ENCODE measurements around the gene PDLIM1. TPM values are rescaled to one million over a fixed set of nuclear protein-coding genes. Genes with fewer than 3 reads are reported as not detected.

The PDLIM1 gene
- total and polyA plus RNA-seq, 2 experiments from 2014 or later: 32.0 to 143 TPM

GRCh38 chr10:95286707-95287106, 4.1 kb downstream of the PDLIM1 start:
- no peak for DNase-seq
- WGBS, 2 experiments (ENCODE audit: low coverage in 1 of 2, low lambda C conversion rate in 2 of 2, missing lambda C conversion rate in 2 of 2): 23 to 36% methylated on average over 1 of the region's 1 CpG
- in situ Hi-C loops (cut with MboI): no loop called here
- no peaks in the 10 kb centered on the region for H3K27me3 ChIP-seq (replicated peaks; ENCODE audit: insufficient read depth)
- H3F3A ChIP-seq (ENCODE audit: insufficient read depth): peaks cover 5% of the 10 kb centered on the region; the same call in 1 of the 2 replicates
- TF ChIP-seq EZH2phosphoT487 (IDR thresholded peaks at IDR 0.05; ENCODE audit: insufficient read depth, low read depth) (no peak), EZH2 (IDR thresholded peaks at IDR 0.05; ENCODE audit: insufficient read depth, poor library complexity, severe bottlenecking) (no peak)
- no peaks in the 10 kb centered on the region for H4K20me1 ChIP-seq (ENCODE audit: insufficient read depth)
- no peaks in the 10 kb centered on the region for H3K36me3 ChIP-seq (ENCODE audit: low read depth)
- no peaks in the 10 kb centered on the region for H3K9me3 ChIP-seq (ENCODE audit: low read depth)
- H3K4me2 ChIP-seq (ENCODE audit: unreplicated experiment): no peak overlapping the region
- peaks cover 87% of the 10 kb centered on the region for H3K79me2 ChIP-seq (ENCODE audit: insufficient read depth)
- no peaks in the 10 kb centered on the region for H3K9me2 ChIP-seq (ENCODE audit: insufficient read depth)
- H3K9ac ChIP-seq: no peak overlapping the region
- H2AFZ ChIP-seq: no peak overlapping the region
- H3K4me1 ChIP-seq (ENCODE audit: insufficient read depth): peaks cover 31% of the 10 kb centered on the region
- no peak overlapping the region for H3K27ac ChIP-seq
- no peak overlapping the region for H3K4me3 ChIP-seq

GRCh38 chr10:95285556-95285955, 5.2 kb downstream of the PDLIM1 start:
- no peak overlapping the region for H2AFZ ChIP-seq
- in situ Hi-C loops (cut with MboI): no loop called here
- DNase-seq: no peak
- H3K4me1 ChIP-seq (ENCODE audit: insufficient read depth): peaks cover 32% of the 10 kb centered on the region
- H3K4me3 ChIP-seq: no peak overlapping the region
- no peaks in the 10 kb centered on the region for H4K20me1 ChIP-seq (ENCODE audit: insufficient read depth)
- H3K9ac ChIP-seq: no peak overlapping the region
- no peak overlapping the region for H3K4me2 ChIP-seq (ENCODE audit: unreplicated experiment)
- peaks cover 98% of the 10 kb centered on the region for H3K79me2 ChIP-seq (ENCODE audit: insufficient read depth)
- no peaks in the 10 kb centered on the region for H3K9me2 ChIP-seq (ENCODE audit: insufficient read depth)
- H3K9me3 ChIP-seq (ENCODE audit: low read depth): no peaks in the 10 kb centered on the region
- TF ChIP-seq EZH2phosphoT487 (IDR thresholded peaks at IDR 0.05; ENCODE audit: insufficient read depth, low read depth) (no peak), EZH2 (IDR thresholded peaks at IDR 0.05; ENCODE audit: insufficient read depth, poor library complexity, severe bottlenecking) (no peak)
- no peaks in the 10 kb centered on the region for H3K27me3 ChIP-seq (replicated peaks; ENCODE audit: insufficient read depth)
- H3K27ac ChIP-seq: no peak overlapping the region
- no peaks in the 10 kb centered on the region for H3K36me3 ChIP-seq (ENCODE audit: low read depth)
- H3F3A ChIP-seq (ENCODE audit: insufficient read depth): peaks cover 5% of the 10 kb centered on the region; the same call in 1 of the 2 replicates
- 98 to 100% methylated on average over 2 of the region's 2 CpGs for WGBS, 2 experiments (ENCODE audit: low coverage in 1 of 2, low lambda C conversion rate in 2 of 2, missing lambda C conversion rate in 2 of 2)

DNA sequence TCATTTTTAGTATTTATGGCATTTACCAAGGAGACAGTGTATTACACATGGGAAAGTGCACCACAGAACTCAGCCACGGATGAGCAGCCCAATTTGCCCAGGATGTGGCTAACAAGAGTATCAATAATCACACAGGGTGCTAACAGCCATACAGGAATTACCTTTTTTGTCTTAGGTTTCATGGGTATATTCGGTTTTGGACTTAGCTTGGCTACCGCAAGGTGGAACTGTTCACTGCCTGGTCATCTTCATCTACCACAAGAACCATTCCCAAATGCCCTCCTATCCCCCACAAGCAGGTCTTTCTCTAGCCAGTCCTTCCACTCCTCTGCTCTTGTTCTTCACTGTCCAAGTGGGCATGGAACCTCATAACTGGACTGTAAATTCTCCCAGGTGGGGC, 6.0 kb downstream of the PDLIM1 start:
- TF ChIP-seq EZH2 (IDR thresholded peaks at IDR 0.05; ENCODE audit: insufficient read depth, poor library complexity, severe bottlenecking) (no peak), EZH2phosphoT487 (IDR thresholded peaks at IDR 0.05; ENCODE audit: insufficient read depth, low read depth) (no peak)
- no peaks in the 10 kb centered on the region for H3K9me2 ChIP-seq (ENCODE audit: insufficient read depth)
- no peak for DNase-seq
- H3K4me1 ChIP-seq (ENCODE audit: insufficient read depth): peaks cover 39% of the 10 kb centered on the region
- peaks cover 100% of the 10 kb centered on the region for H3K79me2 ChIP-seq (ENCODE audit: insufficient read depth)
- H3K27me3 ChIP-seq (replicated peaks; ENCODE audit: insufficient read depth): no peaks in the 10 kb centered on the region
- no peak overlapping the region for H3K4me2 ChIP-seq (ENCODE audit: unreplicated experiment)
- no peaks in the 10 kb centered on the region for H3K9me3 ChIP-seq (ENCODE audit: low read depth)
- H2AFZ ChIP-seq: no peak overlapping the region
- H4K20me1 ChIP-seq (ENCODE audit: insufficient read depth): no peaks in the 10 kb centered on the region
- 83 to 86% methylated on average over 3 of the region's 3 CpGs for WGBS, 2 experiments (ENCODE audit: low coverage in 1 of 2, low lambda C conversion rate in 2 of 2, missing lambda C conversion rate in 2 of 2)
- peaks cover 8% of the 10 kb centered on the region for H3F3A ChIP-seq (ENCODE audit: insufficient read depth)
- in situ Hi-C loops (cut with MboI): no loop called here
- H3K27ac ChIP-seq: no peak overlapping the region
- no peak overlapping the region for H3K4me3 ChIP-seq
- no peak overlapping the region for H3K9ac ChIP-seq
- no peaks in the 10 kb centered on the region for H3K36me3 ChIP-seq (ENCODE audit: low read depth)

DNA sequence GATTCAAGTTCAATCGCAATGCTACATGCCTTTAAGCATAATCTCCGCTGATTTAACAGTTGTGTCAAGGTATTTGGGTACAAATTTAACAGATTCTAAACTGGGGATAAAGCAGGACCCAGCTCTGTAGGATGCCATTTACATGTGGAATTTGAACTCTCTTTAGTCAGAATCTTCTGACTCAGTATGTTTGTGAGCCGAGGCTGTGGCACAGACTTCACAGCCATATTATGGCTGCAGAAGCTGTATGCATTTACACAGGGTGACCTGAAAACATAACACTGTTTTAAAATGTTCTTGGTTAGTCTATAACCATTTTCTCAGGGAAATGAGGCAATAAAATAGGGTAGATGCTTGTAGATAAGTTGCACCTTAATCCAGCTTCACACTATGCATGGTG, 8.7 kb downstream of the PDLIM1 start:
- no peak overlapping the region for H3K27ac ChIP-seq
- peak; percentile 48 for DNase-seq

DNA sequence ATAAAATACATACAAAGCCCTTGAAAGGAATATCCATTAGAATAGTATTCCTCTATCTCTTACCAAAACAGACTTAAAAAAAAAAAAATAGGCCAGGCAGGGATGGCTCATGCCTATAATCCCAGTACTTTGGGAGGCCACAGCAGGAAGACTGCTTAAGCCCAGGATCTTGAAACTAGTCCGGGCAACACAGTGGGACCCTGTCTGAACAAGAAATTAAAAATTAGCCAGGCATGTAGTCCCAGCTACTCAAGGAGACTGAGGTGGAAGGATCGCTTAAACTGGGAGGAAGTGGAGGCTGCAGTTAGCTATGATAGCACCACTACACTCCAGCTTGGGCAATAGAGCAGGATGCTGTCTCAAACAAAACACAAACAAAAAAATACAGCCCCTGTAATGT, 9.6 kb downstream of the PDLIM1 start:
- in situ Hi-C loops (cut with MboI): no loop called here
- Histone ChIP-seq H3K4me1 (ENCODE audit: insufficient read depth) (peaks cover 43% of the 10 kb centered on the region), H4K20me1 (ENCODE audit: insufficient read depth) (no peaks in the 10 kb centered on the region), H3K9me2 (ENCODE audit: insufficient read depth) (no peaks in the 10 kb centered on the region), H3F3A (ENCODE audit: insufficient read depth) (peaks cover 26% of the 10 kb centered on the region), H3K9me3 (ENCODE audit: low read depth) (no peaks in the 10 kb centered on the region), H3K27ac (no peak overlapping the region), H2AFZ (no peak overlapping the region), H3K4me3 (no peak overlapping the region), H3K4me2 (ENCODE audit: unreplicated experiment) (no peak overlapping the region), H3K36me3 (ENCODE audit: low read depth) (no peaks in the 10 kb centered on the region), H3K9ac (no peak overlapping the region), H3K27me3 (replicated peaks; ENCODE audit: insufficient read depth) (no peaks in the 10 kb centered on the region), H3K79me2 (ENCODE audit: insufficient read depth) (peaks cover 100% of the 10 kb centered on the region)
- TF ChIP-seq EZH2 (IDR thresholded peaks at IDR 0.05; ENCODE audit: insufficient read depth, poor library complexity, severe bottlenecking) (no peak), EZH2phosphoT487 (IDR thresholded peaks at IDR 0.05; ENCODE audit: insufficient read depth, low read depth) (no peak)
- WGBS, 2 experiments (ENCODE audit: low coverage in 1 of 2, low lambda C conversion rate in 2 of 2, missing lambda C conversion rate in 2 of 2): 98 to 100% methylated on average over 2 of the region's 2 CpGs
- no peak for DNase-seq

More for the DNA sequence above, 8.7 kb downstream of the PDLIM1 start:
- Histone ChIP-seq H3K9ac (no peak overlapping the region), H3K27me3 (replicated peaks; ENCODE audit: insufficient read depth) (no peaks in the 10 kb centered on the region), H3K36me3 (ENCODE audit: low read depth) (no peaks in the 10 kb centered on the region), H4K20me1 (ENCODE audit: insufficient read depth) (no peaks in the 10 kb centered on the region), H3K4me2 (ENCODE audit: unreplicated experiment) (no peak overlapping the region), H3F3A (ENCODE audit: insufficient read depth) (peaks cover 24% of the 10 kb centered on the region), H3K9me2 (ENCODE audit: insufficient read depth) (no peaks in the 10 kb centered on the region), H3K79me2 (ENCODE audit: insufficient read depth) (peaks cover 100% of the 10 kb centered on the region), H2AFZ (no peak overlapping the region), H3K4me1 (ENCODE audit: insufficient read depth) (peaks cover 42% of the 10 kb centered on the region), H3K9me3 (ENCODE audit: low read depth) (no peaks in the 10 kb centered on the region), H3K4me3 (no peak overlapping the region)
- in situ Hi-C loops (cut with MboI): no loop called here
- TF ChIP-seq EZH2 (IDR thresholded peaks at IDR 0.05; ENCODE audit: insufficient read depth, poor library complexity, severe bottlenecking): no peak
- WGBS, 2 experiments (ENCODE audit: low coverage in 1 of 2, low lambda C conversion rate in 2 of 2, missing lambda C conversion rate in 2 of 2): 68% methylated on average over 3 of the region's 3 CpGs
